GM23338 (cell line): Measurements from ENCODE around the gene CRYM. TPM values are rescaled to one million over a fixed set of nuclear protein-coding genes. Genes with fewer than 3 reads are reported as not detected.

Source experiments
- ATAC-seq: fragments of 200-7000 bp; cut with Tn5 transposase; 3 replicates; pipeline ENCODE4 v1.9.1; 2020
- DNase-seq: peaks from one replicate; pipeline ENCODE4 v3.0.0-alpha.2; 2015; ENCODE audit warnings: low spot score
- H2AFZ ChIP-seq: fragments of 200-600 bp; sonication (generic); 2 replicates; pipeline ENCODE4 v1.8.0; 2016; ENCODE audit warnings: antibody characterized with exemption, mild to moderate bottlenecking, moderate library complexity
- H3F3A ChIP-seq: fragments of 200-600 bp; sonication (generic); replicated peaks from 2 replicates; pipeline ENCODE4 v1.8.0; 2017; ENCODE audit warnings: antibody characterized with exemption, mixed run types, low read depth
- H3K27ac ChIP-seq: fragments of 200-600 bp; sonication (generic); 2 replicates; pipeline ENCODE4 v1.6.1; 2016; ENCODE audit warnings: low read depth
- H3K27me3 ChIP-seq: fragments of 200-600 bp; sonication (generic); 2 replicates; pipeline ENCODE4 v1.8.0; 2016; ENCODE audit warnings: mild to moderate bottlenecking, mixed run types, moderate library complexity; ENCODE audit not compliant: insufficient read depth
- H3K36me3 ChIP-seq: fragments of 200-600 bp; sonication (generic); 2 replicates; pipeline ENCODE4 v1.8.0; 2016; ENCODE audit warnings: mild to moderate bottlenecking; ENCODE audit not compliant: insufficient read depth
- H3K4me1 ChIP-seq: fragments of 200-600 bp; sonication (generic); 2 replicates; pipeline ENCODE4 v1.8.0; 2016; ENCODE audit warnings: mild to moderate bottlenecking, moderate library complexity; ENCODE audit not compliant: insufficient read depth
- H3K4me2 ChIP-seq: fragments of 200-600 bp; sonication (generic); 2 replicates; pipeline ENCODE4 v1.7.1; 2017; ENCODE audit warnings: mixed run types
- H3K4me3 ChIP-seq: fragments of 200-600 bp; sonication (generic); 2 replicates; pipeline ENCODE4 v1.6.1; 2016; ENCODE audit warnings: mixed run types
- H3K79me2 ChIP-seq: fragments of 200-600 bp; sonication (generic); replicated peaks from 2 replicates; pipeline ENCODE4 v1.8.0; 2017; ENCODE audit warnings: mild to moderate bottlenecking; ENCODE audit not compliant: insufficient read depth
- H3K9me2 ChIP-seq: fragments of 200-600 bp; sonication (generic); 2 replicates; pipeline ENCODE4 v1.8.0; 2017; ENCODE audit not compliant: insufficient read depth
- H4K20me1 ChIP-seq: fragments of 200-600 bp; sonication (generic); replicated peaks from 2 replicates; pipeline ENCODE4 v1.8.0; 2017; ENCODE audit warnings: mild to moderate bottlenecking; ENCODE audit not compliant: insufficient read depth
- H3K27ac Mint-ChIP-seq: 2 replicates; pipeline ENCODE4 v1.8.0; 2020; ENCODE audit warnings: inconsistent platforms, mild to moderate bottlenecking, moderate library complexity, mixed read lengths
- H3K27me3 Mint-ChIP-seq: 3 replicates; pipeline ENCODE4 v1.8.0; 2022; ENCODE audit warnings: low read depth, mild to moderate bottlenecking, moderate library complexity, mixed read lengths, inconsistent platforms; ENCODE audit not compliant: insufficient read depth, poor library complexity
- H3K36me3 Mint-ChIP-seq: 3 replicates; pipeline ENCODE4 v1.8.0; 2021; ENCODE audit warnings: low read depth, mild to moderate bottlenecking, inconsistent platforms, moderate library complexity, mixed read lengths
- H3K4me1 Mint-ChIP-seq: 3 replicates; pipeline ENCODE4 v1.8.0; 2020; ENCODE audit warnings: mild to moderate bottlenecking, inconsistent platforms, mixed read lengths
- H3K4me3 Mint-ChIP-seq: 3 replicates; pipeline ENCODE4 v1.8.0; 2021; ENCODE audit warnings: moderate library complexity, mild to moderate bottlenecking, inconsistent platforms, mixed read lengths
- H3K9me3 Mint-ChIP-seq: 3 replicates; pipeline ENCODE4 v1.8.0; 2020; ENCODE audit warnings: moderate library complexity, mild to moderate bottlenecking, inconsistent platforms, mixed read lengths
- CREB1 ChIP-seq: fragments of 250-450 bp; sonication (Bioruptor Pico); IDR thresholded peaks from 2 replicates; pipeline ENCODE4 v1.5.0; 2020; ENCODE audit warnings: low read depth, mild to moderate bottlenecking, moderate library complexity
- CTCF ChIP-seq, 2 experiments: fragments of 200-600 bp in 1 of 2; sonication (generic) in 1 of 2; conservative IDR thresholded peaks; 2 replicates each; pipeline versions ENCODE4 v1.5.1 to v1.6.1; 2016 to 2017; ENCODE audit warnings: antibody characterized with exemption in 2 of 2, low read depth in 2 of 2, mild to moderate bottlenecking in 2 of 2, moderate library complexity in 1 of 2
- ETS1 ChIP-seq: IDR thresholded peaks from 2 replicates; pipeline ENCODE4 v1.6.1; 2016; ENCODE audit warnings: antibody characterized with exemption
- EZH2 ChIP-seq: fragments of 200-600 bp; sonication (generic); IDR thresholded peaks from one replicate; pipeline ENCODE4 v1.8.0; 2017; ENCODE audit warnings: antibody characterized with exemption, mild to moderate bottlenecking, low read depth; ENCODE audit not compliant: unreplicated experiment
- EZH2phosphoT487 ChIP-seq: fragments of 200-600 bp; sonication (generic); IDR thresholded peaks from one replicate; pipeline ENCODE4 v1.8.1; 2018; ENCODE audit warnings: antibody characterized with exemption; ENCODE audit not compliant: unreplicated experiment
- JUNB ChIP-seq: IDR thresholded peaks from one replicate; pipeline ENCODE4 v1.6.1; 2016; ENCODE audit warnings: antibody characterized with exemption; ENCODE audit not compliant: unreplicated experiment
- NANOG ChIP-seq: IDR thresholded peaks from 2 replicates; pipeline ENCODE4 v1.6.1; 2016; ENCODE audit warnings: antibody characterized with exemption, borderline replicate concordance
- POLR2AphosphoS5 ChIP-seq: IDR thresholded peaks from 2 replicates; pipeline ENCODE4 v1.6.1; 2016; ENCODE audit warnings: antibody characterized with exemption, low read depth
- REST ChIP-seq: IDR thresholded peaks from one replicate; pipeline ENCODE4 v1.6.1; 2018; ENCODE audit warnings: antibody characterized with exemption; ENCODE audit not compliant: unreplicated experiment
- STAT1 ChIP-seq: IDR thresholded peaks from one replicate; pipeline ENCODE4 v1.6.1; 2016; ENCODE audit warnings: antibody characterized with exemption; ENCODE audit not compliant: unreplicated experiment
- ZNF114 ChIP-seq: fragments of 250-450 bp; sonication (Bioruptor Pico); IDR thresholded peaks from 2 replicates; pipeline ENCODE4 v1.5.0; 2020; ENCODE audit warnings: mild to moderate bottlenecking, moderate library complexity
- ZNF331 ChIP-seq: fragments of 250-450 bp; sonication (Bioruptor Pico); IDR thresholded peaks from 2 replicates; pipeline ENCODE4 v1.5.0; 2020; ENCODE audit warnings: low read depth, mild to moderate bottlenecking, moderate library complexity
- polyA plus RNA-seq: library from polyadenylated mRNA; unstranded; fragments of >200 nt; fragmentation: Nextera tagmentation; extraction: Ambion mirVana; gene quantifications from 2 replicates; pipeline ENCODE4 v1.2.1, GENCODE V29; 2016
- total RNA-seq: library from RNA; depleted of rRNA; stranded (reverse); fragments of >200 nt; shearing (Covaris generic); gene quantifications from 2 replicates; pipeline ENCODE4 v1.2.3, GENCODE V29; 2014

The CRYM gene
- total and polyA plus RNA-seq, 2 experiments from 2014 or later = 15.2 to 18.0 TPM

GRCh38 chr16:21228361-21228872 lies 49.7 kb downstream of the CRYM start:
- H3K4me3 Mint-ChIP-seq = no peak overlapping the region

More at GRCh38 chr16:21228361-21228872, 49.7 kb downstream of the CRYM start:
- H4K20me1 ChIP-seq = no peaks in the 10 kb centered on the region
- TF ChIP-seq ZNF331 (CRISPR knock-in tag) = no peak
- TF ChIP-seq STAT1 = no peak
- no peak for TF ChIP-seq ZNF114
- TF ChIP-seq REST = no peak
- no peak for TF ChIP-seq NANOG
- no peak for TF ChIP-seq JUNB
- no peak for TF ChIP-seq EZH2phosphoT487
- TF ChIP-seq POLR2AphosphoS5 = no peak
- no peak for TF ChIP-seq CTCF (conservative IDR thresholded peaks at IDR 0.05; ENCODE audit: low read depth in 2 of 2)
- TF ChIP-seq EZH2 = no peak
- no peak for TF ChIP-seq ETS1
- TF ChIP-seq CREB1 (CRISPR knock-in tag) = no peak
- H3K79me2 ChIP-seq = no peaks in the 10 kb centered on the region
- Mint-ChIP-seq H3K9me3 (no peaks in the 10 kb centered on the region), H3K27me3 (no peaks in the 10 kb centered on the region), H3K27ac (no peak overlapping the region), H3K36me3 (no peaks in the 10 kb centered on the region), H3K4me1 (peaks cover 10% of the 10 kb centered on the region)
- DNase-seq = no peak
- no peak overlapping the region for H3K4me3 ChIP-seq
- H3K36me3 ChIP-seq = no peaks in the 10 kb centered on the region
- ATAC-seq = no peak
- no peaks in the 10 kb centered on the region for H3K27me3 ChIP-seq
- H3K9me2 ChIP-seq = 0 out of 2 replicates have a peak, but pooled peaks cover 9% of the 10 kb centered on the region
- H2AFZ ChIP-seq = no peak overlapping the region
- H3K4me2 ChIP-seq = no peak overlapping the region
- H3K27ac ChIP-seq = no peak overlapping the region
- no peaks in the 10 kb centered on the region for H3F3A ChIP-seq
- H3K4me1 ChIP-seq = peaks cover 7% of the 10 kb centered on the region
